ENCODE data around the gene RHO.
"Not testable (repeated sequence)": the region's sequence is repeated elsewhere in the genome, so short reads cannot be mapped to it uniquely, and the experiment has no call there.

Gene RHO

DNA sequence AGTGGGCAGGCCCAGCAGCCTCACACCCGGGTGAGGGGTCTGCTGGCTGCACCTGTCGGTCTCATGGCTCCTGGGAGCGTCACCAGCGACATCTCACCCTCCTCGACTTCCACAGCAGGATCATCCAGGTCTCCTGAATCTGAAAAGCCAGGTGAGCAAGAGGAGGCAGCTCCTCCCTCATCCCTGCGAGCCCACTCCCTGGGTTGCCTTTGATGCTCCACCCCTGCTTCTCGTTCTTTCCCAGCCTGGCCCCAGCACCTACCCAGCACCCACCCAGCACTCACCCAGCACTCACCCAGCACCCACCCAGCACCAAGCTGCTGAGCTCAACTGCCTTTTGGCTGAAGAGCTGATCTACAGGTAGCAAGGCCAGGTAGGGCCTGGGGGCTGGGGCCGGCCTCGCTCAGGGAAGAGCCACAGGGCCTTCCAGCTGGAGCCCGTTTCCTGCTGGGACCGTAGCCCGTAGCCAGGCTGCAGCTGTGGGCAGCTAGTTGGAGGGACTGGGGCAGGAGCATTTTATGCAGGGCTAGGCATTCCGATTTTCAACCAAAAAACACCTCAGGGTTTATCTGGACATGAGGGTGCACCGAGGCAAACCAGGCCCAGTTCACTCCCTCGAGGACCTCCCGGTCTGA, 14.8 kb downstream of the RHO start, which contains the start of gene H1-8:
H1-8 (plus strand) TSS at position 20 of the 635 bp plus-strand sequence; CDS start at position 64, 44 bp downstream.
- no peak for DNase-seq (ENCODE audit: low read depth)

DNA sequence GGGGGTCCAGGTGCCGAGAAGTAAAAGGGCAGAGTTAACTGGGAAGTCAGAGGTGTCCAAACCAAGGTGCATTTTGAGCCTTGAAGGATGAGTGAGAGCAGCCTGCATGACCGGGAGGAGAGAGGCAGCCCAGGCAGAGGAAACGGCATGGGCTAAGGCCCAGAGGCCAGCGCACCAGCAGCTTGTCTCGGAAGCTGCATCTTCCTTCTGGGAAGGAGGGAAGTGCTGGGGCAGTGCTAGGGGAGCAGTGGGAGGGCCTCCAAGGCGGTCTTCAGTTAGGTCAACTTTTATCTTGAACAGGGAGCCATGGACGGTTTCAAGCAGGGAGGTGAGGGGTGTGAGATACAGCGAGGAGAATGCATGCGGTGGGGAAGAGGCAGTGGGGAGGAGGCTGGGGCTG, 15.6 kb downstream of the RHO start:
- DNase-seq (ENCODE audit: low read depth) = no peak

DNA sequence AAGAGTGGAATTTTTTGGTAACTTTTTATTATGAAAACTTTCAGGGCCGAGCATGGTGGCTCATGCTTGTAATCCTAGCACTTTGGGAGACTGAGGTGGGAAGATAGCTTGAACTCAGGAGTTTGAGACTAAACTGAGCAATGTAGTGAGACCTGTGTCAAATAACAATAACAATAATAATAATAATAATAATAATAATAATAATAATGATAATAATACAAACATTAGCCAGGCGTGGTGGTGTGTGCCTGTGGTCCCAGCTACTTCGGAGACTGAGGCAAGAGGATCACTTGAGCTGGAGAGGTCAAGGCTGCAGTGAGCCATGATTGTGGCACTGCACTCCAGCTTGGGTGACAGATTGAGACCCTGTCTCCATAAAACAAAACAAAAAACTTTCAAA, 17.5 kb downstream of the RHO start:
- not testable (repeated sequence) for DNase-seq (ENCODE audit: low read depth)

DNA sequence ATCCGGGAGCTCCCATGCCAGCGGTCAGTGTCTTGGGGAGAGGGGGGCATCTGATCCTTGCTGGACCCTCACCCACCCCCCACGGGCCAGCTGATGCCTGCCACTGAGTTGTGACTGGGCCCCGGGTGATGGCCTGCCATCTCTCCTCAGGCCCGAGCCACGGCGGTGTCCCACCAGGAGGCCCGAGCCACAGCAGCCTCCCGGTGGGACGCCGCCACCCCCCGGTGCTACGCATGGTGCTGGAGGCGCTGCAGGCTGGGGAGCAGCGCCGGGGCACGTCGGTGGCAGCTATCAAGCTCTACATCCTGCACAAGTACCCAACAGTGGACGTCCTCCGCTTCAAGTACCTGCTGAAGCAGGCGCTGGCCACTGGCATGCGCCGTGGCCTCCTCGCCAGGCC, 18.8 kb downstream of the RHO start:
- DNase-seq (ENCODE audit: low read depth) = no peak

DNA sequence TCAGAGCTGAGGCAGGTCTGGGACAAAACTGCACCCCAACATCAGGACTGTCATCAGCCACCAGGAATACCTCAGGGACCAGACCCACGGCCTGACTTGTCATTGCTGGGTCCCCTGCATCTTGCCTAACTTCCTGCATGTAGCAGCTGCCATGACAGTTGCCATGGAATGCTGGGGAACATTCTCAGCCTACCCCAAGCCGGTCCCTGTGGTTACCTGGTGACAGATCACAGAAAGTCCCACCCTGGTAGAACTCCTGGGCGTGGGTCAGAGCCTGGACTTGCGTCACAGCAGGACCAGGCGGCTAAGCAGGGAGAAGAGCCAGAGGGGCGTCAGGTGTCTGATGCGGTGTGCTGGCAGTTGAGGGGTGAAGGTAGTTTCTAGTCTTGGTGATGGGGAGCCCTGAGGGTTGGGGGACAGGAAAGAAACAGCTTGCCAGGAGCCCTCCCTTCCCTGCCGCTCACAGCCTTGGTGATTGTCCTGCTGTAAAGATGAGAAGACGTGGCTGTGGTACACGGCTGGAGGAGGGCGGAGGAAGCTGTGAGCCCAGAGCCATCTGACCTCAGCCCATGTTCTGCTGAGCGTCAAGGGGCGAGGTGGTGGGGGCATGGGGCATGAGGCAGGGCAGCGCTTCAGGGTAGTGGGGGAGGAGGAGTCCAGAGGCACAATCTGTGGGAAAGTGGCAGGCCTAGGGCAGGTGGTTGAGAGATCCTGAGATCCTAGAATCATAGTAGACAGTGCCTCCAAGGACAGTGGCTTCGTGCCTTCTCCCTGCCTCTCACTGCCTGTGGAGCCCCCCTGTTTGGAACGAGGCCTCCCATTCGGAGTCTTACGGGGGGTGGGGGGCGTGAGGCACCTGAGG, 19.9 kb downstream of the RHO start:
- DNase-seq (ENCODE audit: low read depth) = no peak

DNA sequence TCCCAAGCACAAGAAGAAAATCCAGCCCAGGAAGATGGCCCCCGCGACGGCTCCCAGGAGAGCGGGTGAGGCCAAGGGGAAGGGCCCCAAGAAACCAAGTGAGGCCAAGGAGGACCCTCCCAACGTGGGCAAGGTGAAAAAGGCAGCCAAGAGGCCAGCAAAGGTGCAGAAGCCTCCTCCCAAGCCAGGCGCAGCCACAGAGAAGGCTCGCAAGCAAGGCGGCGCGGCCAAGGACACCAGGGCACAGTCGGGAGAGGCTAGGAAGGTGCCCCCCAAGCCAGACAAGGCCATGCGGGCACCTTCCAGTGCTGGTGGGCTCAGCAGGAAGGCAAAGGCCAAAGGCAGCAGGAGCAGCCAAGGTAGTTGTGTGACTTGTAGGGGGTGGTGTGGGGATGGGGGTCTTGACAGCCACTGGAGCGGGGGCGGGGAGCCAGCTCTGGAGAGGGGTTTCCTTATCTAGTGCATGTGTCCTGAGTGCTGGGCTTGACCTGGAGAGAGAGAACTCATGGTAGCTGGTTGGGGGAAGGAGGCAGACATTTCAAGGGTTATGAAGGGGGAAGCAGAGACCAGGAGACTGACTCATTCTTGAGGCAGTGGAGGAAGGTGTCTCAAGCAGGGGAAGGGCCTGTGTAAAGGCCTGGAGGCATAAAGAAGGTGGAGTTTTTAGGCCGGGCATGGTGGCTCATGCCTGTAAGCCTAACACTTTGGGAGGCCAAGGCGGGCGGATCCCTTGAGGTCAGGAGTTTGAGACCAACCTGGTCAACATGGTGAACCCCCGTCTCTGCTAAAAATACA, 20.8 kb downstream of the RHO start:
- DNase-seq (ENCODE audit: low read depth) = no peak

DNA sequence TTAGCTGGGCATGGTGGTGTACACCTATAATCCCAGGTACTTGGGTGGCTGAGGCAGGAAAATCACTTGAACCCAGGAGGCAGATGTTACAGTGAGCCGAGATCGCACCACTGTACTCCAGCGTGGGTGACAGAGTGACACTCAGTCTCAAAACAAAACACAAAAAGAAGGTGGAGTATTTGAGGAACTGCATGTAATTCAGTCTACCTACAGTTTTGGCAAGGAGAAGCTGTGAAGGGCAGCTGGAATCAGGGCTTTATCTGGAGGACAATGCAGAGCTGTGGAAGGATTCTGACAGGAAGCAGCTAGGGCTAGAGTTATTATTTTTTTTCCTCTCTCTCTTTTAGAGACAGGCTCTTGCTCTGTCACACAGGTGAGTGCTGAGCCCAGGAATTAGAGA, 21.4 kb downstream of the RHO start:
- no peak for DNase-seq (ENCODE audit: low read depth)

DNA sequence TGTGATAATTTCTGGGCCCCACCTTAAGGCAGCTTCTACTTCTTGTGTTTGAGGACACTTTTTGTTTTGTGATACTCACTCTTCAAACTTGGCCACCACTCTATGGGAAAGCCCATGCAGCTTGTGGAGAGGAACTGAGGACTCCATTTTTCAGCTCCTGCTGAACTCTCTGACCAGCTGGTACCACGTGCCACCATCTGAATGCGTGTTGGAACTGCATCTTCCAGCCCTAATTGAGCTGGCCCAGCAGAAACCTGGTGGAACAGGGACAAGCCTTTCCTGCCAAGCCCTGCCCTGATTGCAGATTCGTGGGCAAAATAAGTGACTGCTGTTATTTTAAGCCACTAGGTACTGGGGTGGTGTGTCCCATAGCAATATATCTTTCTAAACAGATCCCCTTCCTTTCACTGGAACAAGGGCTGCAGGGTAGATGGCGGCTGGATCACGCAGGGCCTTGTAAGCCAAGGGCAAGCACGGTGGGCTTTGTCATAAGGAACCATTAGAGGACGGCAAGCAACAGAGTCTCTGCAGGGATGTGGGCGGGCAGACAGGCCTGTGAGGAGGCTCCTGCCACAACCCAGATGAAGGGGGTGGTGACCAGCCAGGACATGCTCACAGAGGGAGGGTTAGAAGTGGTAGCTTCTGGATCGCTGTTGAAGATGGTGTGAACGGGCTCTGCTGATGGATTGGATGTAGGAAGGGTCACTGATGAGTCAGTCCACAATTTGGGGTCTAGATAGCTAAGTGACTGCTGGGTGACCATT, 24.0 kb downstream of the RHO start:
- peak; percentile 35 for DNase-seq (ENCODE audit: low read depth)

DNA sequence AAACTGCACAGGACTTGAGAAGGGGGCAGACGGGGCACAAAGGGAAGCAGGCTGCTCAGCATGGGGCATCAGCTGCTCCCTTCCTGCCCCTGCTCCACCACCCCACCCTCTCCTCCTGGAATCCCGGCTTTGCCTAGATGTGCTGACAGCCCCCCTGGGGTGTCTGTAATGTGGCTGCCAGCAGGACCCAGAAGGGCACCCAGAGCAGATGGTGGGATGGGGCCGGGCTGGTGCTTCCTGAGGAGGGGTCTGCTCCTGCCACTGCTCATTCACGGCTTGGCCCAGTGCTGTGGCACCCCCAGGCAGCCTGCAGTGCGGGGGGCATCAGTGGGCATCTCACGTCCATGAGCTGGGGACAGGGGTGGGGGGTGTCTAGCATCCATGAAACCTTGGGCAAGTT, 24.7 kb downstream of the RHO start:
- no peak for DNase-seq (ENCODE audit: low read depth)

DNA sequence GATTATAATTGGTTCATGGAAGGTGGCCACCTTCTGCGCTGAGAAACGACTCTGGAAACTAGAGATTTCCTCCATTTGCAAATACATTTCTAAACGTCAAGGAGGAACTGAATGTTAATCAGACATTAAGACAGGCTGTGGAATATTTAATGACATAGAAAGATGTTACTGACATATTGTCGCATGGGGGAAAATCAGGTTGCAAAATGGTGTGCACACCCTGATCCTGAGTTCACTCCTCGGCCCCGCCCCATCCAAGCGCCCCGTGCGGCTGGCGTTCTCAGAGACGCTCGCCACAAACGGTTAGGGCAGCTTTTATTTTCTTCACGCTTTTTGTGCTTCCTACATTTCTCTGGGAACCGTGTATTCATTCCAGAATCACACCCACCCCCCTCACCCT, 25.3 kb downstream of the RHO start:
- DNase-seq (ENCODE audit: low read depth) = no peak

DNA sequence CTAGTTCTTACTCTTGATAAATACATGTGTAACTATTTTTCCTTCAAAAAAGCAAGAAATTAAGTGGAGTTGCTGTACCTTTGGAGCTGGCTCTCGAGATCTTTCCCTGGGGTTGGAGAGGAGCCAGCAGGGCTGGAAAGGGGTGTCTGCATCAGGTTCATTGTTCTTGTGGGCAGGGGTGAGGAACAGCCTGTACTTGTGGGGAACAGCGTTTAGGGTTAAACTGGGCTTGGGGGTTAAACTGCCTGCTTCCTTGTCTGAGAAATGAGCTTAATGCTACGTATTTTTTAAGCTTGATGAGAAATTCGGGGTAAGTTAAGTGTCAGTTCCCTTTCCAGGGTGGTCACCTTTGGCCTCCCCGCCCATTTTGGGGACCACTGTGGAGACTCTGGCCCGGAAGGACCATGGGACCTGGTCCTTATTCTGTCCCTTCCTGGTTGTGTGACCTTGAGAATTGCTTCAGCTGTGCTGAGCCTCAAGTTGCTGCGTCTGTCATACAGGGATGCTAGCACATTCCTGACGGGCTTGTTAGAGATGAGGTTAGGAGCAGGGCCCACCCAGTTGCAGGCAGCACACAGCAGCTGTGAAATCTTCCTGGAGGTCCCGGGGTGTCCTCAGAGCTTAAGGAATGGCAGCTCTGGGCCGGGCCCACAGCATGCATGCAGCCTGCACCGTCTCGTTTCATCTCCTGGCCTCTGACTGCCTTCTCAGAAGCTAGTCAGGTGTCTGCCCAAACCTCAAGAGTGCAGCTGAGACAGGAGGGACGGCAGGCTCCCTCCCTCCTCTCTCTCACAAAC, 26.1 kb downstream of the RHO start:
- peak; percentile 31 for DNase-seq (ENCODE audit: low read depth)

DNA sequence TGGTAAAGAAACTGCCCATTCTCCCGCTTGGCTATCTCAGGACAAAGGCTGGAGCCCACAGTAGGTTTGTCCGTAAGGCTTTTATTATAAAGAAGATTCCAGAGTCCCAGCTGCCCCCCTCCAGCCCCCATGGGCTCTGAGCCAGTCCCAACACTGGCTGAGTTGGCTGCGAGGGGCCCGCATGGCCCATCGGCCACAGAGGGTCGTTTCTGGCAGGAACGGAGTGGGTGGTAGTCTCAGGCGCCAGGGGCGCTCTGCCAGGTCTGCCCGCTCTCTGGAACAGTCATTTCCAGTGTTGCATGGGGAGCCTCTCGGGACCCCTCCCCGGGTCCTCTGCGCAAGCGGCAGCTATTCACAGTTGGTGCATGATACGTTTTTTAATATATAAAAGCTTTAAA, 26.7 kb downstream of the RHO start:
- DNase-seq (ENCODE audit: low read depth) = no peak

DNA sequence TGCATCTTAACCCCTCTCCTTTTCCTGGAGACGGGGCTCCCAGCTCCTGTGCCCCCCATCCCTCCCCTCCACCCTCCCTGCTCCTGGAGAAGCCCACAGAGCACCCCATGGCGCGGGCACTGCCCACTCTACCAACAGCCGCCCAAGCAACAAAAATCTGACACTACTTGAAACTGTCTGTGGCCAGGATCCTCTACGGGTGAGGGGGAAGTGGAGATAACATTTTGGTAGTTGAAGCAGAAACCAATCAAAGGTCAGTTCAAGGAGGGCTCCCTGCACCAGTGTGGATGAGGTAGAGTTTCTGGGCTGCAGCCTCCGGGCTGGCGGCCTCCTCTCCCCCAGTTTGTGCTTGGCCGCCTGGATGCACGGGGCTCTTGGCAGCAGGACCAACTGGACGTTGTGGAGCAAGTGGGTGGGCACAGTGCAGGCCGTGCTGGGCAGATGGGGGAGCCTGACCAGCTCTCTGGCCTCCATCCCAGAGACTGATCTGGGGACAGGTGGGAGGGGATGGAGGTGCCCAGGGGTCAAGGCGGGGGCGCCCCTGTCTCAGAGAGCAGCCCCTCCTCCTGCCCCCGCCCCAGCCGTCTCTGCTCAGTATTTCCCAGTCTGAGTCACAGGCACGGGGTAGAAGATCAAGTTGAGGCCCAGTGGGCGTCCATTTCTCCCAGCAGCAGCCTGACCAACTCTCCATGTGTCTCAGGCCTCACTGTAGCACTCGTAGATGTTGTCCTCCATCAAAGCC, 27.3 kb downstream of the RHO start:
- no peak for DNase-seq (ENCODE audit: low read depth)

DNA sequence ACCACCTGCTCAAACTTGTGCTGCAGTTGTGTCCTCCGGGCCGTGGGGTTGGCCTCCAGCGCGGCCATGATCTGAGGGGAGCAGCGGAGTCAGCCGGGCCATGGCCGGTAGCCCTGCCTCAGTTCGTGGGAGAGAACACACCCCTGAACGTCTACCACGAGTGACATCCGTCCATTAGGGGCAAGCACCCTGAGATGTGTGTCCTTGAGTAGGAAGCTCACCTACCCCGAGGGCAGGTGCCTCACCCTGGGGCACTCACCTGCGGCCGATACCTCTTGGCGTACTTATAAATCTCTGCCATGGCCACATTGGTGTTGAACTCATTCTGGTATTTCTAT, 27.9 kb downstream of the RHO start:
- DNase-seq (ENCODE audit: low read depth) = no peak

DNA sequence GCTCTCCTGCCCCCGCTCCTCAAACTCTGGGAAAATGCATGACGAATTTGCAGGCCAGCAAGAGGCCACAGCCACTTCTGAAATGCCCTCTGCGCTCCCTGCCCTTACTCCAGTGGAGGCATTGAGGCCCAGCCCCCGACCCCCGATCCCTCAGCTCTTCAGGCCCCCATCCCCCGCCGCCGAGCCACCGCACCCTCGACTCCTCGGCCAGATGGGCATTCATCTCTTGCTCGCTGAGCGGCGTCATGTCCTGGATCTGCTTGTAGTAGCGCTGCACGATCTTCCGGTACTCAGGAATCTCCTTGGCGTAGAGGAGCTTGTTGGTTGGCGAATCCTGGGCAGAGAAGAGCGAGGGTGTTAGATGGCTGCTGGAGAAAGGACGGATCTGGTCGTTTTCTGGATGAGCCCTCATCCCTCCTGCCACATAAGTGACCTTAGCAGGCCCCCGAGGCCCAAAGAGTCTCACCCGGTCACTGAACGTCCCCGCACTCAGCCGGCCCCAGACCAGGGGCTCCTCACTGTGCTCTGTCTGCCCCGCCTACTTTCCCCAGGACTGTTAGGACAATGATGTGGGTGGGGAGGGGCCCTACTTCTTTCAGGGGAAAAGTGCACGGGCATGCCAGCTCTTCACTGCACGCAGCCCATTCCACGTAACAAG, 28.6 kb downstream of the RHO start:
- DNase-seq (ENCODE audit: low read depth) = no peak

DNA sequence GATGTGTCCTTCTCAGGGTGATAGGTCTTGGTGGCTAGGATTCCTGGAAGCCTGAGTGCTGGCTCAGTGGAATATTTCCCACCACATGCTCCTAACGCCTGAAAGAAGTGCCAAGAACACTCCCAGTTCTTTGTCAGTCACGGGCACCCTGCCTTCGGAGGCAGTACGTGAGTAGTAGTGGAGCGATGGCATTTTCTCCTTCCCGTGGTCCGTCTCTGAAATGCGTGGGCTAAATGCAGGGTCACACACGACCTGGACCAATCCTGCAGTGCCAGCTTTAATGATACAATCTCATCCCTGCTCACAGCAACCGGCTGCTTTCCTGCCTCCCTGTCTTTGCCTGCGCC, 29.1 kb downstream of the RHO start:
- DNase-seq (ENCODE audit: low read depth) = peak; percentile 87

DNA sequence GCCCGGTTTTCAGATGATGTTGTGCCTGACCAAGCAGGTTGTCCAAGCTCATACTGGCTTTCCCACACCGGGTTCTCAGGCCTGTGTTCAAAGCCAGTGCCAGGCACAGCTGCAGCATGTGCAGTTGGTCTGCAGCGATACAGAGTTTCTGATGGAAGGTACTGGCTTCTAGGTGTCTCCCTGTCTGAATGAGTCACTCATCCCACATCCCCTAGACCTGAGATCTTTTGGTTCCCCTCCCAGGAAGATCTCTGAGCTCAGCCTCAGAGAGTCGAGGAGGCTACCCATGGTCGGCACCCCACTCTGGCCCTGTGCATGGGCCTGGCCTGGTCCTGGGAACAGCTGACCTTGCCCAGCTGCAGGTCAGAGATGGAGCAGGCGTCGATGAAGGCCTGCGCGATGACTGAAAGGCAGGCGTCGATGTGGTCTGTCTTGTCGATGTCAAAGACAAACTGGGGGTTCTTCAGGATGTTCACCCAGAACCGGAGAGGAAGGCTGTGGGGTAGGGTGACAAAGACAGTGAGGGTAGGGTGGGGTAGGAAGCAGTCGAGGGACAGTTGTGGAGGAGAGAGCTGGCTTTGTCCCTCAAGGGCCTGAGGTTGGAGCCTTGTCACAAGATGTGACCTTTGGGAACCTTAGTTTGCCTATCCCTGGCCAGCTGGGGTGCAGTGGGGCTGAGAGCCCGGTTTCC, 29.8 kb downstream of the RHO start:
- DNase-seq (ENCODE audit: low read depth) = no peak

DNA sequence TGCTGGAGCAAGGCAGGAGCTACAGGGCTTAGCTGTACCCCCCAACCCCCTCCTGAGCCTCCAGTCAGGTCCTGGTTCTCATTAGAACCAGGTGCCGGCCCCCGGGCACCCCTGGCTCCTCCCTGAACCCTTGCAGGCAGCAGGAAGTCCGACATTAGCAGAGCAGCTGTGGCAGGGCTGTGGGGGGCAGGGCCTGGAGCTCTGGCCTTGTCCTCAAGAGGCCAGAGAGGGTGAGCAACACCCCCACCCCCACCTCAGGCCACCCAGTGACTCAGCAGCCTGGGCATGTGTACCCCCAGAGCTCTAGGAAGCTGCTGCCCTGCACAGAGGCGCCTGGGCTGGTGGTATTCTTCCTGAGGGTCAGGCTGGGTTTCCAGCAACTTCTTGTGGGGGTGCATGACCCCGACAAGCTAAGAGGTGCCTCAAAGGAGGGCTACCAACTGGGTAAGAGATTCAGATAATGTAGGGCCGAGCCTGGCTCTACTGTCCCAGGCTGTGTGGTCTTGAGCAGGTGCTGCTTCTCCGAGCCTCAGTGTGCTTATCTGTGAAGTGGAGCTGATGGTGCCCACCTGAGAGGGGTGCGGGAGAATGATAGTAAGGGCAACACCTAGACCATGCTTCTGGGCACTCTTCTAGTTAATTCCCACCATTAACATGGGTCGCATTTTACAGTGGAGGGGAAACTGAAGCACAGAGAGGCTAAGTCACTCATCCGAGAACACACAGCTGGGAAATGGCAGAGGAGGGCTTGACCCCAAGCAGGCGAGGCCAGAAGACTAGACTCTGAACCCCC, 30.5 kb downstream of the RHO start:
- DNase-seq (ENCODE audit: low read depth) = peak; percentile 93

DNA sequence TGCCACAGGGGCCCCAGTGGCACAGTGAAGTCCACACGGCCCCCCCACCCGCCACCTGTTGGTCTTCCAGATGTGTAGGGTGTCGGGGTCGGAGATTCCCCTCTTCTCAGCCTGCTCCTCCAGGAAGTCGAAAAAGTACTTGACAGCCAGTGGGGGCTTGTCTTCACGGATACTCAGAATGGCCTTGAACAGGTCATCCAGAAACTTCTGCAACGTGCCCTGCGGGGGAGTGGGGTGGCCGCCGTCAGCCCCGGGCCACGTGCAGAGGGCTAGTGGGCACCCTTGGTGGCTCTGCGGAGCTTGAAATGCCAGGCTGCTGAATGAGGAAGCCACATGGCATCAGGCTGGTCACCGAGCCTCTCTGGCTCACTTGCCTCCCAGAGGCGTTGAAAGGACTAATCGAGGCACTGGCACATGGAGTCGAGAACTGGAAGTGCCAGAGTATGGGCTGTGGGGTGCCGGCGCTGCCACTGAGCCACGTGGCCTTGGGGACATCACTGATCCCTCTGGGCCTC, 31.2 kb downstream of the RHO start:
- no peak for DNase-seq (ENCODE audit: low read depth)

All from fibroblast of gingiva (primary cell).